Smooth muscle cell of trachea (primary cell): Measurements from ENCODE around the gene ADAP1. TPM values are rescaled to one million over a fixed set of nuclear protein-coding genes. Genes with fewer than 3 reads are reported as not detected.

Experiments used
- total RNA-seq: library from RNA; depleted of rRNA; stranded (reverse); fragments of >200 nt; gene quantifications from 2 replicates; pipeline ENCODE4 v1.2.1, GENCODE V29; 2014

The ADAP1 gene
- 0.44 and 2.6 TPM in 2 replicates for total RNA-seq

GRCh38 chr7:954330-955238, at the start of gene ADAP1:
TSS of gene ADAP1 (minus strand) at chr7:954680. CDS start at chr7:954477, 203 bp downstream.

GRCh38 chr7:983004-983615, 28.6 kb upstream of the ADAP1 start, which contains the start of gene CYP2W1:
TSS of gene CYP2W1 (plus strand) at chr7:983181. CDS start at chr7:983212, 31 bp downstream.

GRCh38 chr7:974820-975681, 20.6 kb upstream of the ADAP1 start, which contains the start of gene COX19:
TSS of gene COX19 (minus strand) at chr7:975549. CDS start at chr7:975509, 40 bp downstream.

GRCh38 chr7:876077-876971, 78.2 kb downstream of the ADAP1 start, which contains the start of gene GET4:
TSS of gene GET4 (plus strand) at chr7:876554. CDS start at chr7:876646, 92 bp downstream.

Other genes with a start within 250 kb of the ADAP1 start
- 20.2 and 23.2 TPM in 2 replicates for gene DNAAF5, start 228.0 kb downstream of the ADAP1 start, total RNA-seq
- 9.2 and 17.4 TPM in 2 replicates for gene PRKAR1B, start 227.4 kb downstream of the ADAP1 start, total RNA-seq
- 162 and 259 TPM in 2 replicates for gene SUN1, start 122.2 kb downstream of the ADAP1 start, total RNA-seq
- 27.8 and 28.0 TPM in 2 replicates for gene GET4, start 78.1 kb downstream of the ADAP1 start, total RNA-seq
- 9.0 and 12.1 TPM in 2 replicates for gene COX19, start 20.9 kb upstream of the ADAP1 start, total RNA-seq
- not detected in 2 replicates for gene CYP2W1, start 28.5 kb upstream of the ADAP1 start, total RNA-seq
- gene GPR146, start 89.9 kb upstream of the ADAP1 start, total RNA-seq = 1.2 and 5.0 TPM in 2 replicates
- gene GPER1, start 133.4 kb upstream of the ADAP1 start, total RNA-seq = 4.5 and 4.9 TPM in 2 replicates
- 10.6 and 13.4 TPM in 2 replicates for gene ZFAND2A, start 205.5 kb upstream of the ADAP1 start, total RNA-seq